HCT116 (cell line): ENCODE data around the gene NCMAP. TPM values are rescaled to one million over a fixed set of nuclear protein-coding genes. Genes with fewer than 3 reads are reported as not detected.

Experiments
- ATAC-seq: fragments of 200-7000 bp; cut with Tn5 transposase; 2 replicates; pipeline ENCODE4 v1.9.1; 2020; ENCODE audit warnings: mild to moderate bottlenecking, moderate library complexity
- BruUV-seq: library from RNA; stranded (reverse); fragments of 400-500 nt; replicated peaks from 2 replicates; lab custom pipeline; 2021; lab: Mats Ljungman, UMichigan
- CTCF ChIA-PET: fragments of 300-600 bp; sonication (Branson Sonifier 250); formaldehyde crosslinking; loops from one replicate; lab custom pipeline; 2021; ENCODE audit warnings: antibody characterized with exemption; lab: Charles Lee
- POLR2A ChIA-PET: fragments of 300-600, 350-600 bp; sonication (Branson Sonifier 250); formaldehyde crosslinking; loops from one replicate; lab custom pipeline; 2021; ENCODE audit warnings: antibody characterized with exemption; lab: Charles Lee
- RAD21 ChIA-PET, 2 experiments: fragments of 300-600 bp; sonication (Branson Sonifier 250); formaldehyde crosslinking; loops; one replicate each; lab custom pipeline; 2023; ENCODE audit warnings: low total read pairs in 2 of 2; ENCODE audit not compliant: uncharacterized antibody in 2 of 2, unreplicated experiment in 2 of 2, low non-redundant PET in 1 of 2; lab: Charles Lee
- DNase-seq: peaks from one replicate; pipeline ENCODE4 v3.0.0-alpha.2; 2010; ENCODE audit warnings: low read depth, low spot score
- H2AFZ ChIP-seq: fragments of 200-600 bp; shearing (Covaris generic), sonication (generic); 2 replicates; pipeline ENCODE4 v1.6.1; 2017; ENCODE audit warnings: low read depth, mixed run types, mixed read lengths, antibody characterized with exemption, low read length; ENCODE audit not compliant: poor library complexity, severe bottlenecking
- H3K27ac ChIP-seq: 2 replicates; pipeline ENCODE4 v1.5.1; 2012; ENCODE audit warnings: low read depth, low read length
- H3K27me3 ChIP-seq: fragments of 200-600 bp; sonication (generic); 2 replicates; pipeline ENCODE4 v1.6.1; 2016; ENCODE audit warnings: mixed run types, low read length, mixed read lengths; ENCODE audit not compliant: insufficient read depth
- H3K36me3 ChIP-seq, 2 experiments: fragments of 200-500 bp in 1 of 2; fragments of 200-600 bp in 1 of 2; sonication (Bioruptor generic) in 1 of 2; sonication (generic) in 1 of 2; 2 replicates each; pipeline versions ENCODE4 v1.5.1 to v1.6.1; 2014 to 2016; ENCODE audit warnings: low read length in 2 of 2, inconsistent platforms in 1 of 2, mixed read lengths in 1 of 2, mixed run types in 1 of 2; ENCODE audit not compliant: insufficient read depth in 2 of 2, control insufficient read depth in 1 of 2
- H3K4me1 ChIP-seq, 2 experiments: fragments of 200-600 bp in 1 of 2; sonication (generic) in 1 of 2; 2 replicates each; pipeline versions ENCODE4 v1.5.1 to v1.6.1; 2012 to 2017; ENCODE audit warnings: low read length in 2 of 2, inconsistent platforms in 1 of 2, mild to moderate bottlenecking in 1 of 2, mixed read lengths in 1 of 2, mixed run types in 1 of 2, moderate library complexity in 1 of 2; ENCODE audit not compliant: insufficient read depth in 2 of 2, control insufficient read depth in 1 of 2
- H3K4me2 ChIP-seq: fragments of 200-600 bp; sonication (generic); 2 replicates; pipeline ENCODE4 v1.6.1; 2017; ENCODE audit warnings: mixed run types, low read length, mixed read lengths
- H3K4me3 ChIP-seq, 2 experiments: fragments of 200-600 bp in 1 of 2; sonication (generic) in 1 of 2; replicated peaks in 1 of 2; 2 replicates each; pipeline ENCODE4 v1.5.1; 2011 to 2016; ENCODE audit warnings: low read length in 2 of 2, control low read depth in 1 of 2, low read depth in 1 of 2, mild to moderate bottlenecking in 1 of 2, mixed read lengths in 1 of 2, mixed run types in 1 of 2
- H3K79me2 ChIP-seq: fragments of 200-600 bp; sonication (generic); 2 replicates; pipeline ENCODE4 v1.6.1; 2017; ENCODE audit warnings: mild to moderate bottlenecking, mixed run types, low read length, moderate library complexity, mixed read lengths; ENCODE audit not compliant: insufficient read depth
- H3K9ac ChIP-seq: fragments of 200-600 bp; sonication (generic); 2 replicates; pipeline ENCODE4 v1.6.1; 2016; ENCODE audit warnings: low read length, mixed read lengths
- H3K9me2 ChIP-seq: fragments of 200-600 bp; sonication (generic), shearing (Covaris generic); 2 replicates; pipeline ENCODE4 v1.6.1; 2017; ENCODE audit warnings: mixed run types, mild to moderate bottlenecking, moderate library complexity; ENCODE audit not compliant: insufficient read depth
- H3K9me3 ChIP-seq, 2 experiments: fragments of 200-500 bp in 1 of 2; fragments of 200-600 bp in 1 of 2; sonication (Bioruptor generic) in 1 of 2; sonication (generic) in 1 of 2; 2 replicates each; pipeline ENCODE4 v1.6.1; 2014 to 2017; ENCODE audit warnings: low read length in 2 of 2, mixed read lengths in 2 of 2, inconsistent platforms in 1 of 2, low read depth in 1 of 2, mild to moderate bottlenecking in 1 of 2, mixed run types in 1 of 2, moderate library complexity in 1 of 2; ENCODE audit not compliant: control insufficient read depth in 1 of 2, insufficient read depth in 1 of 2
- H4K20me1 ChIP-seq: fragments of 200-600 bp; sonication (generic), shearing (Covaris generic); 2 replicates; pipeline ENCODE4 v1.6.1; 2017; ENCODE audit warnings: mixed run types, mild to moderate bottlenecking, moderate library complexity; ENCODE audit not compliant: insufficient read depth
- ATF3 ChIP-seq: IDR thresholded peaks from 2 replicates; pipeline ENCODE4 v1.6.1; 2012
- CEBPB ChIP-seq: IDR thresholded peaks from 2 replicates; pipeline ENCODE4 v1.6.1; 2012; ENCODE audit warnings: low read depth
- EGR1 ChIP-seq: IDR thresholded peaks from 2 replicates; pipeline ENCODE4 v1.6.1; 2012; ENCODE audit warnings: low read depth
- ELF1 ChIP-seq: IDR thresholded peaks from 2 replicates; pipeline ENCODE4 v1.6.1; 2012; ENCODE audit warnings: low read depth, borderline replicate concordance
- FOSL1 ChIP-seq: IDR thresholded peaks from 2 replicates; pipeline ENCODE4 v1.6.1; 2012; ENCODE audit warnings: low read depth
- POLR2A ChIP-seq: IDR thresholded peaks from 2 replicates; pipeline ENCODE4 v1.7.0; 2011; ENCODE audit warnings: borderline replicate concordance; ENCODE audit not compliant: insufficient read depth, insufficient read length; ENCODE audit errors: extremely low read depth
- POLR2AphosphoS5 ChIP-seq: IDR thresholded peaks from 2 replicates; pipeline ENCODE4 v1.6.1; 2011; ENCODE audit warnings: mild to moderate bottlenecking, low read depth, low read length, moderate library complexity
- RAD21 ChIP-seq: IDR thresholded peaks from 2 replicates; pipeline ENCODE4 v1.6.1; 2012; ENCODE audit warnings: low read depth, mild to moderate bottlenecking
- SIN3A ChIP-seq: IDR thresholded peaks from 2 replicates; pipeline ENCODE4 v1.6.1; 2012; ENCODE audit warnings: low read depth
- SP1 ChIP-seq: IDR thresholded peaks from 2 replicates; pipeline ENCODE4 v1.6.1; 2012; ENCODE audit warnings: low read depth
- SRF ChIP-seq: IDR thresholded peaks from 2 replicates; pipeline ENCODE4 v1.6.1; 2012; ENCODE audit warnings: low read depth
- TCF7L2 ChIP-seq: IDR thresholded peaks from 2 replicates; pipeline ENCODE4 v1.7.0; 2011; ENCODE audit warnings: borderline replicate concordance, inconsistent platforms; ENCODE audit not compliant: insufficient read depth, insufficient read length; ENCODE audit errors: extremely low read depth
- ZFX ChIP-seq: fragments of 450-650 bp; IDR thresholded peaks from 2 replicates; pipeline ENCODE4 v1.6.1; 2017
- ZNF274 ChIP-seq: fragments of 200-500 bp; sonication (Bioruptor generic); IDR thresholded peaks from 2 replicates; pipeline ENCODE4 v1.6.1; 2014; ENCODE audit warnings: mild to moderate bottlenecking, low read depth, low read length, inconsistent platforms
- intact Hi-C: fragments of 100-400 bp; cut with micrococcal nuclease; formaldehyde crosslinking; loops from 2 replicates; pipeline ENCODE4 v1.10.0; 2022
- total RNA-seq: library from RNA; stranded (reverse); gene quantifications from one replicate; pipeline ENCODE4 v1.2.1, GENCODE V29; 2021; ENCODE audit not compliant: unreplicated experiment
- TF ChIP-seq, protein P1 (sequence below): IDR thresholded peaks from 2 replicates; pipeline ENCODE4 v1.6.1; 2012
- TF ChIP-seq, protein P2 (sequence below): IDR thresholded peaks from 2 replicates; pipeline ENCODE4 v1.6.1; 2011; ENCODE audit warnings: mild to moderate bottlenecking, low read length, moderate library complexity; ENCODE audit not compliant: insufficient replicate concordance; ENCODE audit errors: extremely low read depth
- TF ChIP-seq, protein P3 (sequence below), 3 experiments: fragments of 200-600 bp in 1 of 3; sonication (generic) in 1 of 3; IDR thresholded peaks in 2 of 3; conservative IDR thresholded peaks in 1 of 3; 2 replicates each; pipeline ENCODE4 v1.5.1; 2012 to 2017; ENCODE audit warnings: low read depth in 2 of 3, low read length in 2 of 3, antibody characterized with exemption in 1 of 3, borderline replicate concordance in 1 of 3, control low read depth in 1 of 3, mild to moderate bottlenecking in 1 of 3, mixed read lengths in 1 of 3, mixed run types in 1 of 3, moderate library complexity in 1 of 3; ENCODE audit not compliant: insufficient read depth in 1 of 3

Gene NCMAP
- total RNA-seq, 1 experiment from 2014 or later, result 0.84 TPM

- TF ChIP-seq SRF (no peak), POLR2AphosphoS5 (no peak), POLR2A (no peak), EGR1 (no peak), ZNF274 (no peak), ELF1 (no peak), ATF3 (no peak), FOSL1 (no peak), SP1 (no peak), TCF7L2 (no peak), SIN3A (0 out of 2 replicates have a peak, but pooled peaks have one; percentile 41)
- TF ChIP-seq, protein P1, sequence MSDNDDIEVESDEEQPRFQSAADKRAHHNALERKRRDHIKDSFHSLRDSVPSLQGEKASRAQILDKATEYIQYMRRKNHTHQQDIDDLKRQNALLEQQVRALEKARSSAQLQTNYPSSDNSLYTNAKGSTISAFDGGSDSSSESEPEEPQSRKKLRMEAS, result 0 out of 2 replicates have a peak, but pooled peaks have one; percentile 4
- TF ChIP-seq, all 23 proteins: peak for 3
These were observed 87.6 kb downstream of the NCMAP start (continued) for GRCh38 chr1:24643363-24644099.

- intact Hi-C loops, result no loop called here
- peaks cover 60% of the 10 kb centered on the region for H3K79me2 ChIP-seq
- H3K27me3 ChIP-seq, result no peaks in the 10 kb centered on the region
- TF ChIP-seq, protein P2, sequence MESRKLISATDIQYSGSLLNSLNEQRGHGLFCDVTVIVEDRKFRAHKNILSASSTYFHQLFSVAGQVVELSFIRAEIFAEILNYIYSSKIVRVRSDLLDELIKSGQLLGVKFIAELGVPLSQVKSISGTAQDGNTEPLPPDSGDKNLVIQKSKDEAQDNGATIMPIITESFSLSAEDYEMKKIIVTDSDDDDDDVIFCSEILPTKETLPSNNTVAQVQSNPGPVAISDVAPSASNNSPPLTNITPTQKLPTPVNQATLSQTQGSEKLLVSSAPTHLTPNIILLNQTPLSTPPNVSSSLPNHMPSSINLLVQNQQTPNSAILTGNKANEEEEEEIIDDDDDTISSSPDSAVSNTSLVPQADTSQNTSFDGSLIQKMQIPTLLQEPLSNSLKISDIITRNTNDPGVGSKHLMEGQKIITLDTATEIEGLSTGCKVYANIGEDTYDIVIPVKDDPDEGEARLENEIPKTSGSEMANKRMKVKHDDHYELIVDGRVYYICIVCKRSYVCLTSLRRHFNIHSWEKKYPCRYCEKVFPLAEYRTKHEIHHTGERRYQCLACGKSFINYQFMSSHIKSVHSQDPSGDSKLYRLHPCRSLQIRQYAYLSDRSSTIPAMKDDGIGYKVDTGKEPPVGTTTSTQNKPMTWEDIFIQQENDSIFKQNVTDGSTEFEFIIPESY, result no peak
- no peak for TF ChIP-seq ZFX
- TF ChIP-seq SIN3A, result no peak
- no peak for TF ChIP-seq POLR2A
- TF ChIP-seq RAD21, result no peak
- TF ChIP-seq, protein P3, sequence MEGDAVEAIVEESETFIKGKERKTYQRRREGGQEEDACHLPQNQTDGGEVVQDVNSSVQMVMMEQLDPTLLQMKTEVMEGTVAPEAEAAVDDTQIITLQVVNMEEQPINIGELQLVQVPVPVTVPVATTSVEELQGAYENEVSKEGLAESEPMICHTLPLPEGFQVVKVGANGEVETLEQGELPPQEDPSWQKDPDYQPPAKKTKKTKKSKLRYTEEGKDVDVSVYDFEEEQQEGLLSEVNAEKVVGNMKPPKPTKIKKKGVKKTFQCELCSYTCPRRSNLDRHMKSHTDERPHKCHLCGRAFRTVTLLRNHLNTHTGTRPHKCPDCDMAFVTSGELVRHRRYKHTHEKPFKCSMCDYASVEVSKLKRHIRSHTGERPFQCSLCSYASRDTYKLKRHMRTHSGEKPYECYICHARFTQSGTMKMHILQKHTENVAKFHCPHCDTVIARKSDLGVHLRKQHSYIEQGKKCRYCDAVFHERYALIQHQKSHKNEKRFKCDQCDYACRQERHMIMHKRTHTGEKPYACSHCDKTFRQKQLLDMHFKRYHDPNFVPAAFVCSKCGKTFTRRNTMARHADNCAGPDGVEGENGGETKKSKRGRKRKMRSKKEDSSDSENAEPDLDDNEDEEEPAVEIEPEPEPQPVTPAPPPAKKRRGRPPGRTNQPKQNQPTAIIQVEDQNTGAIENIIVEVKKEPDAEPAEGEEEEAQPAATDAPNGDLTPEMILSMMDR (IDR thresholded peaks at IDR 0.05 in 2 of 3, conservative IDR thresholded peaks at IDR 0.05 in 1 of 3; ENCODE audit: borderline replicate concordance in 1 of 3, insufficient read depth in 1 of 3, low read depth in 2 of 3, low read length in 2 of 3), result no peak
- TF ChIP-seq CEBPB, result no peak
- TF ChIP-seq, all 23 proteins: peak for 0
- H3K9me3 ChIP-seq, result no peaks in the 10 kb centered on the region
- RAD21 ChIA-PET, result no interaction called here
- H3K9me2 ChIP-seq, result no peaks in the 10 kb centered on the region
- peaks cover 26% of the 10 kb centered on the region; the same call in 1 of the 2 replicates for H4K20me1 ChIP-seq
- no peak for ATAC-seq
- H3K4me3 ChIP-seq, result peak overlapping the region; percentile 76 to 92
- peaks cover 21 to 26% of the 10 kb centered on the region in 2 experiments; a peak in 3 of 4 replicates for H3K4me1 ChIP-seq
- H2AFZ ChIP-seq, result no peak overlapping the region
- POLR2A ChIA-PET, result no interaction called here
- no TSS peak for BruUV-seq
- H3K36me3 ChIP-seq, result peaks cover 30 to 36% of the 10 kb centered on the region in 2 experiments
- peak overlapping the region; percentile 96 for H3K9ac ChIP-seq
- CTCF ChIA-PET, result no interaction called here
- H3K4me2 ChIP-seq, result peak overlapping the region; percentile 88
- DNase-seq, result no peak
- peak overlapping the region; percentile 91 for H3K27ac ChIP-seq
These were observed 88.2 kb downstream of the NCMAP start for GRCh38 chr1:24644100-24644384.
